ENCODE measurements around the gene ACVR2A. TPM values are rescaled to one million over a fixed set of nuclear protein-coding genes. Genes with fewer than 3 reads are reported as not detected.

The ACVR2A gene
- total RNA-seq, 4 donors from 2014 or later: 44.4 to 75.4 (median 62.0) TPM

GRCh38 chr2:147818741-147819140 is 26.1 kb upstream of the ACVR2A start:
- intact Hi-C loops (cut with DNase I; ENCODE audit: low total_unique reads): no loop called here
- 59 to 77% methylated on average over 1 of the region's 1 CpG for WGBS, 2 donors
- DNase-seq (ENCODE audit: low spot score in 2 of 2): no peak
- TF ChIP-seq POLR2A (IDR thresholded peaks at IDR 0.05) (no peak), CTCF (IDR thresholded peaks at IDR 0.05) (no peak)
- H3K4me3 ChIP-seq (ENCODE audit: low read depth, poor library complexity, severe bottlenecking): no peak overlapping the region

GRCh38 chr2:147824620-147825019 is 20.2 kb upstream of the ACVR2A start:
- H3K4me3 ChIP-seq (ENCODE audit: low read depth, poor library complexity, severe bottlenecking): no peak overlapping the region
- whole genome bisulfite sequencing, 2 donors: 55 to 79% methylated on average over 3 of the region's 3 CpGs
- DNase-seq (ENCODE audit: low spot score in 2 of 2): no peak
- TF ChIP-seq CTCF (IDR thresholded peaks at IDR 0.05) (no peak), POLR2A (IDR thresholded peaks at IDR 0.05) (no peak)
- intact Hi-C loops (cut with DNase I; ENCODE audit: low total_unique reads): no loop called here

- TF ChIP-seq CTCF (IDR thresholded peaks at IDR 0.05) (no peak), POLR2A (IDR thresholded peaks at IDR 0.05) (no peak)
- intact Hi-C loops (cut with DNase I; ENCODE audit: low total_unique reads): no loop called here
- no peak for DNase-seq (ENCODE audit: low spot score in 2 of 2)
- H3K4me3 ChIP-seq (ENCODE audit: low read depth, poor library complexity, severe bottlenecking): no peak overlapping the region
- 93 to 95% methylated on average over 28 to 38 of the region's 41 CpGs for WGBS, 2 donors
Observed at GRCh38 chr2:147826278-147827087, 18.3 kb upstream of the ACVR2A start.

GRCh38 chr2:147827088-147827375 is 17.8 kb upstream of the ACVR2A start:
- no peak for DNase-seq (ENCODE audit: low spot score in 2 of 2)
- WGBS, 2 donors: 97% methylated on average over 14 to 15 of the region's 16 CpGs
- intact Hi-C loops (cut with DNase I; ENCODE audit: low total_unique reads): no loop called here
- no peak overlapping the region for H3K4me3 ChIP-seq (ENCODE audit: low read depth, poor library complexity, severe bottlenecking)
- TF ChIP-seq CTCF (IDR thresholded peaks at IDR 0.05): no peak

- intact Hi-C loops (cut with DNase I; ENCODE audit: low total_unique reads): no loop called here
- TF ChIP-seq POLR2A (IDR thresholded peaks at IDR 0.05): no peak
- no peak for TF ChIP-seq CTCF (IDR thresholded peaks at IDR 0.05)
- DNase-seq (ENCODE audit: low spot score in 2 of 2): no peak
- no peak overlapping the region for H3K4me3 ChIP-seq (ENCODE audit: low read depth, poor library complexity, severe bottlenecking)
Observed at GRCh38 chr2:147829106-147829505, 15.7 kb upstream of the ACVR2A start.

GRCh38 chr2:147836099-147836498 is 8.7 kb upstream of the ACVR2A start:
- 69 to 71% methylated on average over 2 of the region's 2 CpGs for WGBS, 2 donors
- intact Hi-C loops (cut with DNase I; ENCODE audit: low total_unique reads): no loop called here
- no peak for DNase-seq (ENCODE audit: low spot score in 2 of 2)
- TF ChIP-seq CTCF (IDR thresholded peaks at IDR 0.05) (no peak), POLR2A (IDR thresholded peaks at IDR 0.05) (no peak)
- no peak overlapping the region for H3K4me3 ChIP-seq (ENCODE audit: low read depth, poor library complexity, severe bottlenecking)
